Measurements from ENCODE around the gene HIPK4.
"Not testable (repeated sequence)": the region's sequence is repeated elsewhere in the genome, so short reads cannot be mapped to it uniquely, and the experiment has no call there.

DNA sequence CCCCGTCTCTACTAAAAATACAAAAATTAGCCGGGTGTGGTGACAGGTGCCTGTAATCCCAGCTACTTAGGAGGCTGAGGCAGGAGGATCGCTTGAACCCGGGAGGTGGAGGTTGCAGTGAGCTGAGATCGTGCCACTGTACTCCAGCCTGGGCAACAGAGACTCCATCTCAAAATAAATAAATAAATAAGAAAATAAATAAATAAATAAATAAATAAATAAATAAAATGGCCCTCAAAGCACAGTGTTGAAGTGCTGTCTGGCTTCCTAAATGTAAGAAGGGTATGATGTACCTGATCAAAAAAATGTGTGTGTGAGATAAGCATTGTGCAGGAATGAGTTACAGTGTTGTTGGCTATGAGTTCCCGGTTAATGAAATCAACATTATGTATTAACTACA is 56.9 kb downstream of the HIPK4 start:
- not testable (repeated sequence) for TF ChIP-seq SIN3A (conservative IDR thresholded peaks at IDR 0.05 in 1 of 2, IDR thresholded peaks at IDR 0.05 in 1 of 2; ENCODE audit: low read depth in 1 of 2, low read length in 2 of 2); CREB1 (IDR thresholded peaks at IDR 0.05)
- TF ChIP-seq, protein P1, sequence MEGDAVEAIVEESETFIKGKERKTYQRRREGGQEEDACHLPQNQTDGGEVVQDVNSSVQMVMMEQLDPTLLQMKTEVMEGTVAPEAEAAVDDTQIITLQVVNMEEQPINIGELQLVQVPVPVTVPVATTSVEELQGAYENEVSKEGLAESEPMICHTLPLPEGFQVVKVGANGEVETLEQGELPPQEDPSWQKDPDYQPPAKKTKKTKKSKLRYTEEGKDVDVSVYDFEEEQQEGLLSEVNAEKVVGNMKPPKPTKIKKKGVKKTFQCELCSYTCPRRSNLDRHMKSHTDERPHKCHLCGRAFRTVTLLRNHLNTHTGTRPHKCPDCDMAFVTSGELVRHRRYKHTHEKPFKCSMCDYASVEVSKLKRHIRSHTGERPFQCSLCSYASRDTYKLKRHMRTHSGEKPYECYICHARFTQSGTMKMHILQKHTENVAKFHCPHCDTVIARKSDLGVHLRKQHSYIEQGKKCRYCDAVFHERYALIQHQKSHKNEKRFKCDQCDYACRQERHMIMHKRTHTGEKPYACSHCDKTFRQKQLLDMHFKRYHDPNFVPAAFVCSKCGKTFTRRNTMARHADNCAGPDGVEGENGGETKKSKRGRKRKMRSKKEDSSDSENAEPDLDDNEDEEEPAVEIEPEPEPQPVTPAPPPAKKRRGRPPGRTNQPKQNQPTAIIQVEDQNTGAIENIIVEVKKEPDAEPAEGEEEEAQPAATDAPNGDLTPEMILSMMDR (IDR thresholded peaks at IDR 0.05; ENCODE audit: control extremely low read depth in 1 of 3, insufficient read depth in 1 of 3, low read depth in 1 of 3, low read length in 3 of 3): not testable (repeated sequence)

All from H1 (cell line).